Gastrocnemius medialis (tissue), 4 donors: ENCODE results near the gene TCTN1. TPM values are rescaled to one million over a fixed set of nuclear protein-coding genes. Genes with fewer than 3 reads are reported as not detected.

ENCODE experiments used
- ATAC-seq, 2 donors: fragments of 150-250 bp; one replicate each; pipeline ENCODE4 v1.9.1; 2016
- DNase-seq, 2 donors: peaks; one replicate each; pipeline ENCODE4 v3.0.0-alpha.2; 2019
- H3K27ac ChIP-seq, 4 donors: fragments of 200-600 bp; sonication (generic); 1 replicate in 1 of 4; 2 replicates in 3 of 4; pipeline ENCODE4 v1.5.1; 2016 to 2018; ENCODE audit warnings: mild to moderate bottlenecking in 2 of 4, moderate library complexity in 1 of 4
- H3K27me3 ChIP-seq, 3 donors: fragments of 200-600 bp; sonication (generic) in 2 of 3; 1 replicate in 1 of 3; 2 replicates in 2 of 3; pipeline versions ENCODE4 v1.5.1 to v1.6.0; 2016 to 2019; ENCODE audit warnings: mild to moderate bottlenecking in 1 of 3, moderate library complexity in 1 of 3
- H3K36me3 ChIP-seq, 2 donors: fragments of 200-600 bp; sonication (generic) in 1 of 2; one replicate each; pipeline ENCODE4 v1.5.1; 2017 to 2018
- H3K4me1 ChIP-seq, 2 donors: fragments of 200-600 bp; sonication (generic) in 1 of 2; one replicate each; pipeline ENCODE4 v1.5.1; 2016 to 2017; ENCODE audit warnings: mild to moderate bottlenecking in 2 of 2
- H3K4me3 ChIP-seq, 4 donors: fragments of 200-600 bp; sonication (generic) in 3 of 4; 1 replicate in 1 of 4; 2 replicates in 3 of 4; pipeline ENCODE4 v1.5.1; 2016 to 2019; ENCODE audit warnings: mild to moderate bottlenecking in 2 of 4
- H3K9me3 ChIP-seq, 3 donors: fragments of 200-600 bp; sonication (generic) in 2 of 3; 1 replicate in 1 of 3; 2 replicates in 2 of 3; pipeline ENCODE4 v1.5.1; 2016 to 2019
- CTCF ChIP-seq, 5 experiments: fragments of 450-650 bp in 3 of 5; fragments of 200-600 bp in 2 of 5; sonication (generic) in 2 of 5; IDR thresholded peaks in 4 of 5; conservative IDR thresholded peaks in 1 of 5; 1 replicate in 4 of 5; 2 replicates in 1 of 5; pipeline ENCODE4 v1.5.1; 2016 to 2019; ENCODE audit warnings: antibody characterized with exemption in 5 of 5, mild to moderate bottlenecking in 3 of 5, moderate library complexity in 3 of 5
- POLR2A ChIP-seq, 2 donors: fragments of 450-650 bp; IDR thresholded peaks; one replicate each; pipeline ENCODE4 v1.6.1; 2017; ENCODE audit warnings: antibody characterized with exemption in 2 of 2, mild to moderate bottlenecking in 2 of 2, moderate library complexity in 2 of 2
- in situ Hi-C, 4 donors: fragments of 200-750 bp; cut with MboI; loops; one replicate each; pipeline versions ENCODE4 v1.15.0 to v1.8.0; 2017; ENCODE audit warnings: low sequenced_read_pairs in 4 of 4
- intact Hi-C: fragments of 100-400 bp; cut with DNase I; formaldehyde crosslinking; loops from one replicate; pipeline ENCODE4 v1.15.1; 2023; ENCODE audit warnings: low total_unique reads
- total RNA-seq, 4 donors: library from RNA; depleted of rRNA; stranded (reverse); fragments of >200 nt; gene quantifications; one replicate each; pipeline versions ENCODE4 v1.1.0 to v1.2.3, GENCODE V29; 2016

Gene TCTN1
- total RNA-seq, 4 donors from 2014 or later: 4.7 to 30.8 (median 22.7) TPM

GRCh38 chr12:110690127-110690430, 76.2 kb downstream of the TCTN1 start:
- ATAC-seq (no peak), DNase-seq (no peak)
- Histone ChIP-seq H3K27ac (peak overlapping the region in 3 of 4 donors; percentile 63 to 77 (median 74)), H3K27me3 (peaks cover 0 to 5% (median 0%) of the 10 kb centered on the region in 3 donors), H3K4me1 (peaks cover 8 to 11% of the 10 kb centered on the region in 2 donors), H3K9me3 (no peaks in the 10 kb centered on the region), H3K36me3 (no peaks in the 10 kb centered on the region), H3K4me3 (peak overlapping the region in 1 of 4 donors; percentile 72)
- intact Hi-C loops (no loop called here), in situ Hi-C loops (loop anchor here in 3 of 4 donors (10.0 kb wide), 2 partner anchors 65 to 75 kb away; partner anchors contain the start of gene TCTN1 (in 2 of the 3))
- TF ChIP-seq POLR2A (IDR thresholded peaks at IDR 0.05) (no peak), CTCF (IDR thresholded peaks at IDR 0.05 in 4 of 5, conservative IDR thresholded peaks at IDR 0.05 in 1 of 5) (no peak)

- Histone ChIP-seq H3K36me3 (no peaks in the 10 kb centered on the region), H3K27ac (peak overlapping the region in 3 of 4 donors; percentile 45 to 48 (median 48)), H3K27me3 (peaks cover 0 to 2% (median 0%) of the 10 kb centered on the region in 3 donors), H3K4me3 (no peak overlapping the region), H3K9me3 (no peaks in the 10 kb centered on the region), H3K4me1 (peaks cover 4 to 13% of the 10 kb centered on the region in 2 donors)
- DNase-seq (peak in 1 of 2 donors; percentile 26), ATAC-seq (no peak)
- intact Hi-C loops (no loop called here), in situ Hi-C loops (loop anchor here in 3 of 4 donors (10.0 kb wide), 2 partner anchors 69 to 79 kb away; partner anchors contain the start of gene TCTN1 (in 2 of the 3))
- TF ChIP-seq POLR2A (IDR thresholded peaks at IDR 0.05): no peak
- TF ChIP-seq CTCF (IDR thresholded peaks at IDR 0.05 in 4 of 5, conservative IDR thresholded peaks at IDR 0.05 in 1 of 5): no peak
These were observed 79.8 kb downstream of the TCTN1 start for GRCh38 chr12:110693731-110694130.

GRCh38 chr12:110694330-110694901, 80.5 kb downstream of the TCTN1 start:
- peaks cover 1 to 15% of the 10 kb centered on the region in 2 donors for H3K4me1 ChIP-seq

GRCh38 chr12:110696283-110696682, 82.4 kb downstream of the TCTN1 start:
- in situ Hi-C loops: loop anchor here in 3 of 4 donors (10.0 kb wide), 2 partner anchors 71 to 81 kb away; partner anchors contain the start of gene TCTN1 (in 2 of the 3)
- no peak overlapping the region for H3K27ac ChIP-seq
- intact Hi-C loops: loop anchor here (5.0 kb wide), 1 partner anchor 184 kb away; no protein-coding TSS in a partner anchor

More at GRCh38 chr12:110694330-110694901, 80.5 kb downstream of the TCTN1 start:
- ATAC-seq: no peak
- H3K4me3 ChIP-seq: no peak overlapping the region
- H3K9me3 ChIP-seq: no peaks in the 10 kb centered on the region
- intact Hi-C loops (no loop called here), in situ Hi-C loops (loop anchor here in 3 of 4 donors (10.0 kb wide), 2 partner anchors 70 to 80 kb away; partner anchors contain the start of gene TCTN1 (in 2 of the 3))
- H3K36me3 ChIP-seq: no peaks in the 10 kb centered on the region
- TF ChIP-seq CTCF (IDR thresholded peaks at IDR 0.05 in 4 of 5, conservative IDR thresholded peaks at IDR 0.05 in 1 of 5): no peak
- TF ChIP-seq POLR2A (IDR thresholded peaks at IDR 0.05): no peak
- no peaks in the 10 kb centered on the region for H3K27me3 ChIP-seq
- peak; percentile 24 to 43 for DNase-seq
- peak overlapping the region in 3 of 4 donors; percentile 45 to 48 (median 48) for H3K27ac ChIP-seq

More at GRCh38 chr12:110696283-110696682, 82.4 kb downstream of the TCTN1 start:
- no peak for DNase-seq
- TF ChIP-seq POLR2A (IDR thresholded peaks at IDR 0.05) (no peak), CTCF (IDR thresholded peaks at IDR 0.05 in 4 of 5, conservative IDR thresholded peaks at IDR 0.05 in 1 of 5) (no peak)
- H3K9me3 ChIP-seq: no peaks in the 10 kb centered on the region
- H3K27me3 ChIP-seq: no peaks in the 10 kb centered on the region
- no peak overlapping the region for H3K4me3 ChIP-seq
- no peaks in the 10 kb centered on the region for H3K36me3 ChIP-seq
- ATAC-seq: no peak
- peaks cover 0 to 15% of the 10 kb centered on the region in 2 donors for H3K4me1 ChIP-seq
